ENCODE results near the gene ZNF385B. TPM values are rescaled to one million over a fixed set of nuclear protein-coding genes. Genes with fewer than 3 reads are reported as not detected.
"Not testable (repeated sequence)": the region's sequence is repeated elsewhere in the genome, so short reads cannot be mapped to it uniquely, and the experiment has no call there.

The ZNF385B gene
- total RNA-seq, 4 donors from 2014 or later: 0.89 to 3.6 (median 1.8) TPM

DNA sequence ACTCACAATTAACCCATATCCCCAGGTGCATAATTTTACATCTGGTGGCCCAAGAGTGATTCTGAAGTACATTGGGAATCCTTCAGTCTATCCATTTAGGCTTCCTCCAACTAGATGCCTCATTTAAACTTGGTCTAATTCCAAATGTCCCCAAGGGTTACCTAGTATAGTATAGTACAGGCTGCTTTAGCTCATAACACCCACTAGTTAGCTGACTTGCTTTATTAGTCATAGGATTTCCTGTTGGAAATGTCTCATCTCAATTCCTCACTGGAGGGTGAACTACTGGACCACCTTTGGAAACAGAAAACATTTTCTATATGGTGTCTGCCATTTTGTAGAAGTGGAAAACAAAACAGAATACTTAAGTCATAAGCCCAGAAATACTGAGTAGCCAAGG lies 394.3 kb downstream of the ZNF385B start:
- no peaks in the 10 kb centered on the region for H3K36me3 ChIP-seq
- H3K4me3 ChIP-seq: no peak overlapping the region
- H3K27ac ChIP-seq: no peak overlapping the region
- H3K4me1 ChIP-seq: no peaks in the 10 kb centered on the region
- no peak for DNase-seq (ENCODE audit: low spot score in 2 of 2)
- no peak for TF ChIP-seq EP300 (IDR thresholded peaks at IDR 0.05)
- H3K9me3 ChIP-seq: no peaks in the 10 kb centered on the region
- no peaks in the 10 kb centered on the region for H3K27me3 ChIP-seq

DNA sequence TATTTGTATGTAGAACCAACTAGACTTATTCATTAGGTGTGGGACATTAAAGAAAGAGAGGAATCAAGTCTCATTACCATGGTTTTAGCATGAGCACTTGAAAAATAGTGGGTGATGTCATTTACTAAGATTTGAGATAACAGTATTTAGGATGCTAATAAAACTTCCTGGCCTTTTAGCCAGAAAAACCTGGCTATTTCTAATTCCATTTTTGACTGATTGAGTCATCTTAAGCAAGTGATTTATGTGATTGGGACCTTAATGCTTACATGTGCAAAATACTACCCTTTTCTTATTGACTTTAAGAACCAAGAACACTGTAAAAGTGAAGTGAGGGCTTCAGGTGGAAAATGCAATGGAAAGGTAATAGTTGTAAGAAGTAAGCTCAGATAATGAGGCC lies 400.0 kb downstream of the ZNF385B start:
- Histone ChIP-seq H3K36me3 (no peaks in the 10 kb centered on the region), H3K27me3 (no peaks in the 10 kb centered on the region), H3K4me1 (no peaks in the 10 kb centered on the region), H3K9me3 (no peaks in the 10 kb centered on the region), H3K4me3 (no peak overlapping the region), H3K27ac (no peak overlapping the region)
- TF ChIP-seq POLR2AphosphoS5 (IDR thresholded peaks at IDR 0.05) (no peak), EP300 (IDR thresholded peaks at IDR 0.05) (no peak), POLR2A (IDR thresholded peaks at IDR 0.05) (no peak)
- TF ChIP-seq, protein P1, sequence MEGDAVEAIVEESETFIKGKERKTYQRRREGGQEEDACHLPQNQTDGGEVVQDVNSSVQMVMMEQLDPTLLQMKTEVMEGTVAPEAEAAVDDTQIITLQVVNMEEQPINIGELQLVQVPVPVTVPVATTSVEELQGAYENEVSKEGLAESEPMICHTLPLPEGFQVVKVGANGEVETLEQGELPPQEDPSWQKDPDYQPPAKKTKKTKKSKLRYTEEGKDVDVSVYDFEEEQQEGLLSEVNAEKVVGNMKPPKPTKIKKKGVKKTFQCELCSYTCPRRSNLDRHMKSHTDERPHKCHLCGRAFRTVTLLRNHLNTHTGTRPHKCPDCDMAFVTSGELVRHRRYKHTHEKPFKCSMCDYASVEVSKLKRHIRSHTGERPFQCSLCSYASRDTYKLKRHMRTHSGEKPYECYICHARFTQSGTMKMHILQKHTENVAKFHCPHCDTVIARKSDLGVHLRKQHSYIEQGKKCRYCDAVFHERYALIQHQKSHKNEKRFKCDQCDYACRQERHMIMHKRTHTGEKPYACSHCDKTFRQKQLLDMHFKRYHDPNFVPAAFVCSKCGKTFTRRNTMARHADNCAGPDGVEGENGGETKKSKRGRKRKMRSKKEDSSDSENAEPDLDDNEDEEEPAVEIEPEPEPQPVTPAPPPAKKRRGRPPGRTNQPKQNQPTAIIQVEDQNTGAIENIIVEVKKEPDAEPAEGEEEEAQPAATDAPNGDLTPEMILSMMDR (IDR thresholded peaks at IDR 0.05): no peak
- DNase-seq (ENCODE audit: low spot score in 2 of 2): no peak

DNA sequence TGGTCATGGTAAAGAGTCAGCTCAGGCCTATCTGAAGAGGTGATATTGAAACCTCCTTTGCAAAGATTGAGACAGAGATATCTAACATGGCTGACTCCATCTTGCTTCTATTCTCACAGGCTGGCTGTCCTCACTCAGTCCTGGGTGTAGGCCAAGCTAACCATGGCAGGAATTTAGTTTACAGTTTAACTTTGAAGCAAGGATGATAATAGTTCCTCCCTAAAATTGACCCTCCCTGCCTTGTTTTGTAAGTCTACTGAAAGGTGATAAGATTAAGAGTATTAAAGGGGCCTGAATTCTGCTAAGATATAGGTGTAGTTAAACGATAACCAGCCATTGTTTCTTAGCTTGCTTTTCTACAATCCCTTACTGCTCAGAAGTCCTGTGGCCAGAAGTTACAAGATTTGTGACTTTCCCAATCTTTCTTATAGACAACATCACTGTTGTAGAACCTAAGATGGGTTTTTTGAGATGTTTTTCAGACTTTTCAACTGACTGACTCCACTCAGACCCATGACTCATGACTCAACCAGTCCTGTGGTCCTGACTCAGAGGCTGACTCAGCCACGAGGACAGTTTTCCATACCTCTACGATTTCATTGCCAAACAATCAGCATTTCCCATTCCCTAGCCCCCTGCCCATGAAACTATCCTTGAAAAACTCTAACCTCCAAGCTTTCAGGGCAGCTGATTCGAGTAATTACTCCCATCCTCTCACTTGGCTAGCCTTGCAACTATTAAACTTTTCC lies 401.1 kb downstream of the ZNF385B start:
- WGBS: 54% methylated on average over 4 of the region's 4 CpGs
- no peak for TF ChIP-seq POLR2A (IDR thresholded peaks at IDR 0.05)
- TF ChIP-seq, protein P1 (IDR thresholded peaks at IDR 0.05): no peak
- Histone ChIP-seq H3K4me3 (no peak overlapping the region), H3K36me3 (no peaks in the 10 kb centered on the region), H3K27ac (no peak overlapping the region), H3K27me3 (no peaks in the 10 kb centered on the region), H3K9me3 (no peaks in the 10 kb centered on the region), H3K4me1 (no peaks in the 10 kb centered on the region)
- DNase-seq (ENCODE audit: low spot score in 2 of 2): no peak

DNA sequence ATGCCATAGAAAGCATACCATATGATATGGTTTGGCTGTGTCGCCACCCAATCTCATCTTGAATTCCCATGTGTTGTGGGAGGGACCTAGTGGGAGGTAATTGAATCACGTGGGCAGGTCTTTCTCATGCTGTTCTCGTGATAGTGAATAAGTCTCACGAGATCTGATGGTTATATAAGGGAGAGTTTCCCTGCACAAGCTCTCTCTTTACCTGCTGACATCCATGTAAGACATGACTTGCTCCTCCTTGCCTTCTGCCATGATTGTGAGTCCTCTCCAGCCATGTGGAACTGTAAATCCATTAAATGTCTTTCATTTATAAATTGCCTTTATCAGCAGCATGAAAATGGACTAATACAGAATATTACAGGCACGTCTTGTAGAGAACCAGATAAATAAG lies 403.3 kb downstream of the ZNF385B start:
- not testable (repeated sequence) for DNase-seq (ENCODE audit: low spot score in 2 of 2); H3K36me3 ChIP-seq; H3K4me1 ChIP-seq; H3K27me3 ChIP-seq; H3K9me3 ChIP-seq; H3K4me3 ChIP-seq; H3K27ac ChIP-seq
- WGBS: 85% methylated on average over 5 of the region's 5 CpGs

DNA sequence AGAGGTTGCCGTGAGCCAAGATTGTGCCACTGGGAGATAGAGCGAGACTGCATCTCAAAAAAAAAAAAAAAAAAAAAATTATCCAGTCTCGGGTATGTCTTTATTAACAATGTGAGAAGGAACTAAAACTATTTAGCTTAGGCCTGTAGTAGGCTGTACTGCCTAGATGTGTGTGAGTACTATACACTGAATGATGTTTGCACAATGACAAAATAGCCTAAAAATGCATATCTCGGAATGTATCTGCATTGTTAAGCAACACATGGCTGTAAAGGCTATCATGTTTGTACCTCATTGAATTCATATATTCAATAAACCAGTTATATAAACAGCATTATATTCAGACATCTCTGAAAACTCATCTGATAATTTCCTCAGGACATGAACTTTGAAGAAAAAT lies 405.6 kb downstream of the ZNF385B start:
- DNase-seq (ENCODE audit: low spot score in 2 of 2): no peak
- 89% methylated on average over 4 of the region's 4 CpGs for WGBS
- Histone ChIP-seq H3K4me3 (no peak overlapping the region), H3K36me3 (no peaks in the 10 kb centered on the region), H3K27ac (no peak overlapping the region), H3K9me3 (no peaks in the 10 kb centered on the region), H3K27me3 (no peaks in the 10 kb centered on the region), H3K4me1 (no peaks in the 10 kb centered on the region)
- no peak for TF ChIP-seq POLR2A (IDR thresholded peaks at IDR 0.05)
- TF ChIP-seq, protein P1 (IDR thresholded peaks at IDR 0.05): no peak
- TF ChIP-seq EP300 (IDR thresholded peaks at IDR 0.05): no peak
- no peak for TF ChIP-seq POLR2AphosphoS5 (IDR thresholded peaks at IDR 0.05)

DNA sequence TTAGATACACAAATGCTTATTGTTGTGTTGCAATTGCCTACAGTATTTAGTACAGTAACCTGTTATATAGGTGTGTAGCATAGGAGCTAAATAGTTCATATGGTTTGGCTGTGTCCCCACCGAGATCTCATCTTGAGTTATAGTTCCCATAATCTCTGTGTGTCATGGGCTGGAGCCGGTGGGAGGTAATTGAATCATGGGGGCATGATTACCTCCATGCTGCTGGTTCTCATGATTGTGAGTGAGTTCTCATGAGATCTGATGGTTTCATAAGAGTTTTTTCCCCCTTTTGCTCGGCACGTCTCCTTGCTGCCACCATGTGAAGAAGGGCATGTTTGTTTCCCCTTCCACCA lies 406.3 kb downstream of the ZNF385B start:
- Histone ChIP-seq H3K4me3 (no peak overlapping the region), H3K27ac (no peak overlapping the region), H3K27me3 (no peaks in the 10 kb centered on the region), H3K9me3 (no peaks in the 10 kb centered on the region), H3K4me1 (no peaks in the 10 kb centered on the region), H3K36me3 (no peaks in the 10 kb centered on the region)
- TF ChIP-seq POLR2A (IDR thresholded peaks at IDR 0.05) (no peak), POLR2AphosphoS5 (IDR thresholded peaks at IDR 0.05) (no peak), EP300 (IDR thresholded peaks at IDR 0.05) (no peak)
- TF ChIP-seq, protein P1 (IDR thresholded peaks at IDR 0.05): no peak
- DNase-seq (ENCODE audit: low spot score in 2 of 2): no peak
- 67% methylated on average over 4 of the region's 4 CpGs for WGBS
